GM12873 (cell line): ENCODE data around the gene ARIH2.

ENCODE experiments used
- TF ChIP-seq, protein P1 (sequence below): IDR thresholded peaks from 2 replicates; pipeline ENCODE4 v1.5.1; 2012; ENCODE audit warnings: low read depth, mild to moderate bottlenecking, moderate library complexity, low read length, control low read depth; ENCODE audit not compliant: insufficient read depth; ENCODE audit errors: missing control alignments

Gene ARIH2

GRCh38 chr3:49015072-49015471 is 96.4 kb downstream of the ARIH2 start:
- TF ChIP-seq, protein P1, sequence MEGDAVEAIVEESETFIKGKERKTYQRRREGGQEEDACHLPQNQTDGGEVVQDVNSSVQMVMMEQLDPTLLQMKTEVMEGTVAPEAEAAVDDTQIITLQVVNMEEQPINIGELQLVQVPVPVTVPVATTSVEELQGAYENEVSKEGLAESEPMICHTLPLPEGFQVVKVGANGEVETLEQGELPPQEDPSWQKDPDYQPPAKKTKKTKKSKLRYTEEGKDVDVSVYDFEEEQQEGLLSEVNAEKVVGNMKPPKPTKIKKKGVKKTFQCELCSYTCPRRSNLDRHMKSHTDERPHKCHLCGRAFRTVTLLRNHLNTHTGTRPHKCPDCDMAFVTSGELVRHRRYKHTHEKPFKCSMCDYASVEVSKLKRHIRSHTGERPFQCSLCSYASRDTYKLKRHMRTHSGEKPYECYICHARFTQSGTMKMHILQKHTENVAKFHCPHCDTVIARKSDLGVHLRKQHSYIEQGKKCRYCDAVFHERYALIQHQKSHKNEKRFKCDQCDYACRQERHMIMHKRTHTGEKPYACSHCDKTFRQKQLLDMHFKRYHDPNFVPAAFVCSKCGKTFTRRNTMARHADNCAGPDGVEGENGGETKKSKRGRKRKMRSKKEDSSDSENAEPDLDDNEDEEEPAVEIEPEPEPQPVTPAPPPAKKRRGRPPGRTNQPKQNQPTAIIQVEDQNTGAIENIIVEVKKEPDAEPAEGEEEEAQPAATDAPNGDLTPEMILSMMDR, result no peak

- TF ChIP-seq, protein P1, result no peak
These were observed 97.1 kb downstream of the ARIH2 start for GRCh38 chr3:49015765-49016164.

GRCh38 chr3:49016414-49017228 is 98.0 kb downstream of the ARIH2 start:
- TF ChIP-seq, protein P1, result no peak

DNA sequence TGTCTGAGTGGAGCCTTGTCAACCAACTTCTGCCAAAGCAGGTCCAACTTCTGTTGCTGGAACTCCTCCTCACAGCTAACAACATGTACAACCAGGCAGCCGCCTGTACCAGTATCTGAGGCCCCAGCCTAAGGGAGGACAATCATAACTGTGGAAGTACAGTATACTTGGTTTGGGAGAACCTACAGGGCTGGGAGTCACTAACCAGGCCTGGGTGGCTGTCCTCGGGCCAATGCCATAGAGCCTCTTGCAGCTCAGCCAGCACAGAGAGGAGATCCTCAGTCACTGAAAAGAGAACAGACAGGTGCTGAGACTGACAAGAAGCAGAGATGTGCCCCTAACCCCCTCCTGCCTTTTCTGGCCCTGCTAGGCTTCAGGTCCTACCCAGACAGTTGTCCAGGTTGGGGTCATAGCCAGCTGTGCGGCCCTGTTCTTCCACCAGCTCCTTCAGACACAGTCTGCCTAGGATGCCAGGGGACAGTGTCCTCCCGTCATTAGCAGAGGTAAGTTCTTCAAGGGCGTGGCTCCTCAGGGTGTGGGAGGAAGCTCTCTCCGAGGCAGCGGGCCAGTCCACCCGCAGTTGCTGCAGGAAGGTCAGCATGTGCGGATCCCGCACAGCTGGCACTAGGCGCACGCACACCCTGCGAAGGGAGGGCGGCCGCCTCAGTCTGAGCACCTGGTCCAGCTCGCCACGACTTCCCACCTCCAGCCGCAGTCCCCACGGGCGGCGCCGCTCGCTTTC is 98.8 kb downstream of the ARIH2 start:
- TF ChIP-seq, protein P1, result no peak

- TF ChIP-seq, protein P1, result no peak
These were observed 99.5 kb downstream of the ARIH2 start, which contains the start of gene DALRD3 for GRCh38 chr3:49017971-49018706. DALRD3 (minus strand) TSS chr3:49018580; CDS start chr3:49018564, 16 bp downstream.

GRCh38 chr3:49018707-49019006 is 100.0 kb downstream of the ARIH2 start:
- TF ChIP-seq, protein P1, result no peak

DNA sequence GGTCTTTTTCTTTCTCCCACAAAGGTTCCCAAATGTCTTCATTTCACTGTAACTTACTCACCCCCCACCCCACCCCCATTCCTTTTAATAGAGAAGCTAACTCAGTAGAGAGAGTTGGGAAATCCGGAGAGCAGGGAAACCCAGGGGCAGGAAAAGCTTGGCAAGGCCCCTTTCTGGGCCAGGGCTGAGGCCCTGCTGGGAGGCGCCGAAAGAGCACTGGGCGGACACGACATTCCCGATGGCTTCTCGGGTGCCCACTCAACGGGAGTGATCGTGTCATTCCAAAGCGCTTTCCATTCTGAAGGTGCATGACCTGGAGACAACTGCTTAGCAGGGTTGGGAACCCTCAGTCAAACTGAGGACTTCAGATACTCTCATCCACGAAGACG is 101.3 kb downstream of the ARIH2 start:
- TF ChIP-seq, protein P1, result no peak
